Gastrocnemius medialis (tissue), 4 donors: ENCODE data around the gene SH2D7.

ENCODE experiments used
- POLR2A ChIP-seq, 2 donors: fragments of 450-650 bp; IDR thresholded peaks; one replicate each; pipeline ENCODE4 v1.6.1; 2017; ENCODE audit warnings: antibody characterized with exemption in 2 of 2, mild to moderate bottlenecking in 2 of 2, moderate library complexity in 2 of 2
- TF ChIP-seq, protein P1 (sequence below), 5 experiments: fragments of 450-650 bp in 3 of 5; fragments of 200-600 bp in 2 of 5; sonication (generic) in 2 of 5; IDR thresholded peaks in 4 of 5; conservative IDR thresholded peaks in 1 of 5; 1 replicate in 4 of 5; 2 replicates in 1 of 5; pipeline ENCODE4 v1.5.1; 2016 to 2019; ENCODE audit warnings: antibody characterized with exemption in 5 of 5, mild to moderate bottlenecking in 3 of 5, moderate library complexity in 3 of 5

DNA sequence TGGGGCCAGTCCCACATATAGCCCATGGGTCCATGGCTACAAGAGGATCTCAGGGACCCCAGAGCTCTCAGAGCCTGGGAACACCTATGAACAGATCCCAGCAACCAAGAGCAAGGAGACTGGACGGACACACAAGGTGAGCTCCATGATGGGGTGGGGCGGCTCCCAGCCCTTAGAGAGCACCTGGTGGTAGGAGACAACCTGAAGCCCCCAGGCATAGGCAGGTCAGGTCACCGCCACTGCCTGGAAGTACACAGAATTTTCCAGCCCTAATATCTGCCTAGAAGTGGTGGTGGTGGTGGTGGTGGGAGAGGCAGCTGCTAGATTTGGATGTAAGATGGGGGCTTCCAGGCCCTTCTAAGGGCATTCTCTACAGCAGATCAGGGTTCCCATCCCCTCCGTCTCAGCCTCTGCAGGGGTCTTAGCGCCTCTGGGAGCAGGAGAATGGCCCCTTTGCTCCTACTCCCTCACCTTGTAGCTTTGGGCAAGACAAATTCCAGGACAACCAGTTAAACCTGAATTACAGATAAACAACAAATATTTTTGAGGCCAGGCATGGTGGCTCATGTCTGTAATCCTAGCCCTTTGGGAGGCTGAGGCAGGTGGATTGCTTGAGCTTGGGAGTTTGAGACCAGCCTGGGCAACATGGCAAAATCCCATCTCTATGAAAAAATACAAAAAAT lies 9.2 kb downstream of the SH2D7 start:
- TF ChIP-seq, protein P1, sequence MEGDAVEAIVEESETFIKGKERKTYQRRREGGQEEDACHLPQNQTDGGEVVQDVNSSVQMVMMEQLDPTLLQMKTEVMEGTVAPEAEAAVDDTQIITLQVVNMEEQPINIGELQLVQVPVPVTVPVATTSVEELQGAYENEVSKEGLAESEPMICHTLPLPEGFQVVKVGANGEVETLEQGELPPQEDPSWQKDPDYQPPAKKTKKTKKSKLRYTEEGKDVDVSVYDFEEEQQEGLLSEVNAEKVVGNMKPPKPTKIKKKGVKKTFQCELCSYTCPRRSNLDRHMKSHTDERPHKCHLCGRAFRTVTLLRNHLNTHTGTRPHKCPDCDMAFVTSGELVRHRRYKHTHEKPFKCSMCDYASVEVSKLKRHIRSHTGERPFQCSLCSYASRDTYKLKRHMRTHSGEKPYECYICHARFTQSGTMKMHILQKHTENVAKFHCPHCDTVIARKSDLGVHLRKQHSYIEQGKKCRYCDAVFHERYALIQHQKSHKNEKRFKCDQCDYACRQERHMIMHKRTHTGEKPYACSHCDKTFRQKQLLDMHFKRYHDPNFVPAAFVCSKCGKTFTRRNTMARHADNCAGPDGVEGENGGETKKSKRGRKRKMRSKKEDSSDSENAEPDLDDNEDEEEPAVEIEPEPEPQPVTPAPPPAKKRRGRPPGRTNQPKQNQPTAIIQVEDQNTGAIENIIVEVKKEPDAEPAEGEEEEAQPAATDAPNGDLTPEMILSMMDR (IDR thresholded peaks at IDR 0.05 in 4 of 5, conservative IDR thresholded peaks at IDR 0.05 in 1 of 5) = no peak
- no peak for TF ChIP-seq POLR2A (IDR thresholded peaks at IDR 0.05)
